SK-N-SH treated with all-trans-retinoic acid at 6 μM for 48 hours (cell line): ENCODE measurements around the gene POLR1B.

Experiments
- ARNTL ChIP-seq: fragments of 450-650 bp; formaldehyde crosslinking; IDR thresholded peaks from 2 replicates; pipeline ENCODE4 v1.5.0; 2020; ENCODE audit warnings: low read depth, mild to moderate bottlenecking, moderate library complexity, borderline replicate concordance
- CSDC2 ChIP-seq: fragments of 250-450 bp; sonication (Bioruptor Pico); IDR thresholded peaks from 2 replicates; pipeline ENCODE4 v1.5.0; 2020; ENCODE audit warnings: mild to moderate bottlenecking, moderate library complexity
- OSR1 ChIP-seq: fragments of 250-450 bp; sonication (Bioruptor Pico); IDR thresholded peaks from 2 replicates; pipeline ENCODE4 v1.8.0; 2022; ENCODE audit warnings: moderate library complexity, mild to moderate bottlenecking, inconsistent platforms
- PATZ1 ChIP-seq: fragments of 250-450 bp; sonication (Bioruptor Pico); IDR thresholded peaks from 2 replicates; pipeline ENCODE4 v1.8.0; 2020; ENCODE audit warnings: mild to moderate bottlenecking, moderate library complexity, borderline replicate concordance
- ZFP30 ChIP-seq: fragments of 450-650 bp; formaldehyde crosslinking; IDR thresholded peaks from 2 replicates; pipeline ENCODE4 v1.5.0; 2022; ENCODE audit warnings: mild to moderate bottlenecking, moderate library complexity
- ZNF565 ChIP-seq: fragments of 450-650 bp; formaldehyde crosslinking; conservative IDR thresholded peaks from 2 replicates; pipeline ENCODE4 v1.5.0; 2020; ENCODE audit warnings: low read depth, mild to moderate bottlenecking, moderate library complexity
- ZNF8 ChIP-seq: fragments of 450-650 bp; formaldehyde crosslinking; IDR thresholded peaks from 2 replicates; pipeline ENCODE4 v1.5.0; 2020; ENCODE audit warnings: mild to moderate bottlenecking, moderate library complexity

GRCh38 chr2:112584134-112584890 lies 42.0 kb downstream of the POLR1B start, which contains the start of gene CHCHD5:
- TF ChIP-seq ZNF8, result no peak
- no peak for TF ChIP-seq ZNF565 (CRISPR knock-in tag)
- no peak for TF ChIP-seq OSR1 (CRISPR knock-in tag)
- TF ChIP-seq ARNTL, result no peak
- no peak for TF ChIP-seq ZFP30 (CRISPR knock-in tag)
- no peak for TF ChIP-seq CSDC2 (CRISPR knock-in tag)
- TF ChIP-seq PATZ1 (CRISPR knock-in tag), result no peak
